22Rv1 (cell line): ENCODE results near the gene TTLL1.

Experiments
- CTCF ChIP-seq: fragments of 450-650 bp; IDR thresholded peaks from 2 replicates; pipeline ENCODE4 v1.5.1; 2017; ENCODE audit warnings: mild to moderate bottlenecking
- ZFX ChIP-seq: fragments of 450-650 bp; IDR thresholded peaks from 2 replicates; pipeline ENCODE4 v1.6.1; 2017; ENCODE audit warnings: antibody characterized with exemption, borderline replicate concordance

DNA sequence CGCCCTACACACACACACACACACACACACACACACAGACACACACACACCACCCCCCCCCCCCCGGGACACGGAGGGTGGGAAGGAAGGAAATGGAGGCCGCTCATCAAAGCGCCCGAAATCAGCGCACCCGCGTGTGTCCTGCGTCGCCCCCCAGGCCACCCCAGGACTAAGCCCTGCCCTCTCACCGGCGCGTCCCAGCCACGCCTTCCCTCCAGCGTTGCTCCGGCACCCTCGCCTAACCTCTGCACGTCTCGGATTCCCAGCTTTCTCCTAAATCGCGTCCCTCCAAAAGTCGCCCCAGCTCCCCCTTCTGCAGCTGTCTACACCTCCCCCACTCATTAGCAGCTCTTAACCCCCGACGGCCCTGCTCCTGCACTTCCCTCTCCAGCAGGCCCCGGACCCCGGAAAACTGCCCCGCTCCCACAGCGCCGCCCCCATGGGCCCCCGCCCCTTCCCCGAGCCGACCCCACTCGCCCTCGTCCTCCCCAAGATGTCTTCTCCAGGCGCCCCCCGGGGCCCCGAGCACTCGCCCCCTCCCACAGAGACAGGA is 74.8 kb downstream of the TTLL1 start:
- TF ChIP-seq CTCF (no peak), ZFX (no peak)
